Central memory CD4-positive, alpha-beta T cell (primary cell): ENCODE data around the gene CAPZB.

ENCODE experiments used
- DNase-seq: peaks from one replicate; pipeline ENCODE4 v3.0.0; 2022

CAPZB gene

DNA sequence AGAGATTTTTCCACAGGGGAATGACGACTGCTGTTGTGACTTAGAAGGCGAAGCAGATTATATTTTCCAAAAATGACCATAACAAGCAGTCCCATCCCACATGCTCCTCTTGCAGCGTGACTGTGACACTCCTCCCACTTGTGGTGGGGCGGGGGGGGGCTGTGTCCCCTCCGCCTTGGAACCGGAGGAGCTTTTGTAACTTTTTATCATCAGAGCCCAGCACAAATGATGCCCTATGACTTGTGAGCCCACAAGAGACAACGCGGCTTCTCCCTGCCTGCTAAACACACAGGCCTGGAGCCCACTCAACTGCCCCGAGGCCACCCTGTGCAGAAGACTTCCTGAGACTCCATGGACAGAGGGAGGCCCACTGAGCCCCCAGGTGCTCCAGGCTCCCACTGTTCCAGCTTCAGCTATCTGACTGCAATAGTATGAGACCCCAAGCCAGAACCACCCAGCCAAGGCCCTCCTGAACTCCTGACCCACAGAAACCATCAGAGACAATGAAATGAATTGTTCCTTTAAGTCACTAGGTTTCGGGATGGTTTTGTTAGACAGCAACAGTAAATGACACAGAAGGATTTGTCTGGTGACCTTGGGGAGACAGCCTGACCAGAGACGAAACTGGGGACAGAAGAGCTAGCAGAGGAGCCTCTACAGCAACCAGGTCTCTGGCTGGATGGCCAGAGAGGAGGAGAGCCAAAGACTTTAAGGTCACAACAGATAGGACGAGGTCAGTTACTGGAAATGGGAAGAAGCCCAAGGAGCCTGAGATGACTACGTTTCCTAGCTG is 58.8 kb downstream of the CAPZB start:
- no peak for DNase-seq

GRCh38 chr1:19425646-19426239 is 59.6 kb downstream of the CAPZB start:
- no peak for DNase-seq

- no peak for DNase-seq
Measured at GRCh38 chr1:19424651-19425570, 60.4 kb downstream of the CAPZB start.

DNA sequence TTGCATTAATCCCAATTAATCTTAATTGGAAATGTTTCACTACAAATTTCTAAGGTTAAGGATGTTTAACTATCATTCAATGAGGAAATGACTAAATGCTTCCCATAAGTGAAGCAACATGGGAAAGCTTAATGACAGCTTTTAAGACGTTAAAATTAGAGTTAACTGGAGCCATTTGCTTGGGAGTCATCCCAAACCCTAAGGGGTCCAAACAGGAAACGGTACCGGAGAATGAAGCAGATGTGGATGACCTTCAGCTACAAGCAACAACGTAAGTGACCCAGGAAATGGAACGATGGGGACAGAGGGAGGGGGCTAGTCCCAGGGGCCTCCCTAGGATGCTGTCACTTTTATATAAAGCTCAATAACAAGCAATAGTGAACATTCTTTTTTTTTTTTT is 62.2 kb downstream of the CAPZB start:
- no peak for DNase-seq

- no peak for DNase-seq
Measured at GRCh38 chr1:19421365-19421764, 64.0 kb downstream of the CAPZB start.

- DNase-seq = no peak
Measured at GRCh38 chr1:19420606-19421005, 64.7 kb downstream of the CAPZB start.

GRCh38 chr1:19419691-19420090 is 65.6 kb downstream of the CAPZB start:
- no peak for DNase-seq

DNA sequence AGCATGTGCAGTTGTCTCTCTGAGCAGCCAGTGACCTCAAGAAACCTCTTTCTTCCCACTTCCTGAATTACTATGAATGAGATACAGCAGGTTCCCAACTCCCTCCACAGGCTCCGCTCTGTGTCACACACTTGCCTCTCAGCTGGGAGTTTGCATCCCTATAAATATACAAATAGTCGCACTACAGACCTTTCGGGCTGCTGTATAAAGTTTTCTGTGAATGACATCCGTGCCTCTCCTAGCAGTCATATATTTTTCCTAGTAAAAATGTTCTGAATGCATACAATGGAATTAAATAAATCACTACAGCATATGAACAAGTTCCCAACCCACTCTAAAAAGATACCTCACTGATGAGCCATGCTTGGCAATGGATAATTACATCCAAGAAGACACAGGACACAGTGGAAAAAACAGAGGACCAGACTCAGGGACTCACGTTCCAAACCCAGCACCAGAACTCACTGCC is 66.8 kb downstream of the CAPZB start:
- DNase-seq = no peak

DNA sequence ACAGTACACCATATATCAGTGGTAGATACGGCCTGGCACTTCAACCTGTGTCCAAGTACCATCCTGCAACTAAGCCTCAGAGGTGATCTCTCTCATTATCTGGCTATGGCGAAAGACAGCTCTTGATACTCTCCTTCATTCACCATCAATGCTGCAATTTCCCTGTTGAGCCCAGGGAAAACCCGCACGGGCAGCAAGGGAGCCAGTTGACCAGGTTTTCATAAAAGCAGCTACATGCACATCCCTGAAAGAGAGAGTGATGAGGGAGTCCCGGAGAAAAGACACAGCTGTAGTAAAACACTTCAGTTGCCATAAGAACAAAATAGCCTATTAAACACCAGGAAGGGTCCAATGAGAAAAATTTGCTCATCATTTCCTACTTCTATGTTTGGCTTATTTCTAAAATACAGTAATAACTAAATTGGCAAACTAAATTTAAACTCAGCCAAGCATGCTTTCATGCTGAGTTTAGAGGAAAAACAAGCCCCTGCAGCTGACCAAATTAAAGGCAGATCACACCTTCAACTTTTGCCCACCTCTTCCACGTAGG is 68.3 kb downstream of the CAPZB start:
- no peak for DNase-seq

DNA sequence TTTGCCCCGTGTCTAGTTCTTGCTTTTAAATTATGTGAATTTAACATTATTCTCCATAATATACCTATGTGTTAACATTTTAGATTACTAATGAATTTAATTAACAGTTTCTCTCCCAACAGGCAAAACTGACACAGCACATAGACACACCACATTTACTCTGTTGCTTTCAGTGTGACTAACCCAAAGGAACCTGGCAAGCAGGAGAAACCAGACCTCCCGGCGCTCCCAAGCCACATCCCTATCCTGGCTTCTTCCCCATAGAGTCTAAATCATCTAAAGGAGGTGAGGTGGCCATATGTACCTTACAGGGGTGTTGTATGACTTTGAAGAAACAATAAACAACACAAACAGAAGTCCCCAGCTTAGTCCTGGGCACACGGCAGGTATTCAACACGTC is 69.2 kb downstream of the CAPZB start:
- DNase-seq = no peak

GRCh38 chr1:19414515-19415121 is 70.7 kb downstream of the CAPZB start:
- no peak for DNase-seq

DNA sequence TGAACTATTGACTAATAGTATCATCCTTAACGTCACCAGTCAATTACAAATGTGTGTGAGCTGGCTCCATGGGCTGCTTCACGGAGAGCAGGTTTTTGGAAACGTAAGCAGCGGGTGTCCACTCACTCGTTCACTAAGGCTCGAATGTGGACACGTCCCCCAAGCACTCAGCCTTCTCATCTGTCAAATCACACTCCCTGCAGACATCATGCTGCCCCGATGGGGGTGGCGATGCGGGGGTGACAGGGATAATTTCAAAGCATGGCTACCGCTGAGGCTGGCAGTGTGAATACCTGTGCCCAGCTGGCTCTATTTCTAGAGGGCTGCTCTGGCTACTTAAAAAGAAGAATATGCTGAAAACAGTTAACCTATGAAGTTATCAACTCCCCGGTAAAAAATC is 71.3 kb downstream of the CAPZB start:
- no peak for DNase-seq

GRCh38 chr1:19412654-19413053 is 72.7 kb downstream of the CAPZB start:
- no peak for DNase-seq

DNA sequence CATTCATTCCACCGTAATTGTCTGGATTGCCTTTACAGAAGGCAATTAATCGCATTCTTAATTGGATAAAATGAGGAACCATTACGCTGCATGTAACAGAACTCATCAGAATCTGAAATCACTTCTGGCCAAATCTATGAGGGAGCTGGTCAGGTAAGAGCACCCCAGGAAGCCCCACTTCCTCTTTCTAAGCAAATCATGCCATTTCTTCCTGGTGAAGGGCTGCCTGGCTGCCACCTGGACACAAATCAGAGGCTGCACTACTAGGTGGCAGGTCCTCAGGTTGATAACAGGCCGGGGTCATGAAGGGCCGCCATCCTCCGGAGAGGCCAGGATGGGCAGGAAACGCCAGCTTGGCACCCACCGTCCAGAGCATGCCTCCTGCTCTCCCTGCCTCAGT is 73.7 kb downstream of the CAPZB start:
- DNase-seq = no peak

- no peak for DNase-seq
Measured at GRCh38 chr1:19410393-19410792, 74.9 kb downstream of the CAPZB start.

DNA sequence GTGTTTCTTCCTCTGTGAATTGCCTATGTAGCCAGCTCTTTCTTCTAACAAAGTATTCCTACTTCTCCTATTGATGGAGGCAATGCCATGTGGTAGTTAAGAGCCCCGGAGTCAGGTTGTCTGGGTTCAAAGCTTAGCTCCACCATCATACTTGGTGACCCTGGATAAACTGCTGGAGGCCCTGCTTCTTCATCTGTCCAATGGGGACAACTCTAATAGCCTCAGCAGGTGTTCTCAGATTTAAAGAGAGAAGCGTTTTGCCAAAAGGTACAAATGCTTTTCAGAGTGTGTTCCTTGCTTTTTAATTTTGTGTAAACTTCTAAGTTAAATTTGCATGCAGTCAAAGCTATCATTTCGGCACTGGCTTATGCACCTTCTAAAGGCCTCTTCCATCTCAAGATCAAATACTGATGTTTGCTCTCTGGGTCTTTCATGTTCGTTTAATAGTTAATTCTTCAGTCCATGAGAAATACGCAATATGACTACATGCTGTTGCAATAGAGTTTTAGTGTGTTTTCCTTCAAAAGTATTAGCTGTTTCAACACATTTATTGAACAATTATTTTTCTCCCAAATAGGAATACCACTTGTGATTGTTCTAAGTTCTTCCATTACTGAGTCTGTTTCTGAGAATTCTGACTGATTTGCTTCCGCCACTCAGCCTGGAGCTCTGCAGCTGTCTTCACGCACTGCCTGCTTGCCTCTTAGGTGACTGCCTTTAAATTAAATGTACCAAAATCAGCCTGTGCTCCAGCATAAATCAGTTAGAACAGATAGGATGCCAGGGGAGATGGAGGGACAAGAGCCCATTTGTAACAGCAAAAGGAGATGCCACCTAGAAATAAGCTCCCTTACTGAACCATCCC is 75.6 kb downstream of the CAPZB start:
- no peak for DNase-seq

DNA sequence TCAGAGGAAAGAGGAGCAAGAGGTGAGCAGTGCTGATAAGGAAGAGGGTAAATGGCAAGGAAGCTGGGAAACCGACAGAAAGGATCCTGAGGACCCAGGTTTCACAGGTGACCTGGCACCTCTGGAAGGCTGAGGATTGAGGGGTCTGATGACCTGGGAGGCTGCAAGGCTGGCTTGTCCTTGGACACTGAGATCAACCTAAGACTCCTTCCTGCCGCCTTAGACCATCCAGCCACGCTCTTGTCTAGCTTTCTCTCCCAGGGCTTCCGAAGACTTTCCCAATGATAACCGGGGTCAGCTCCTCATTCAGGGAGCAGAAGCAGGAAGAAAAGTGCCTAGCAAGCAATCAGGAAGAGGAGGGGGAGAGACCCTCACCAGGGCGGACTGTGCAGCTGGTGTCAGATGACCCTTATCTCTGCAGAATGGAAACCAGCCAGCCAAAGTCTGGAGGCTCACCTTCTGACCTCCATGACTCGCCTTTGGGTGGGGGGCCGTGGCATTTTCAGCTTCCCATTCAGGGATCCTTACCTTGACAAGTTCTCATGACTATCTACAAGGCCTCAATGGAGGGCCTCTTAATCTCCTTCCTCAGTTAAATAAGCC is 77.7 kb downstream of the CAPZB start:
- no peak for DNase-seq

GRCh38 chr1:19406680-19407079 is 78.7 kb downstream of the CAPZB start:
- no peak for DNase-seq

GRCh38 chr1:19405761-19406487 is 79.4 kb downstream of the CAPZB start:
- no peak for DNase-seq

DNA sequence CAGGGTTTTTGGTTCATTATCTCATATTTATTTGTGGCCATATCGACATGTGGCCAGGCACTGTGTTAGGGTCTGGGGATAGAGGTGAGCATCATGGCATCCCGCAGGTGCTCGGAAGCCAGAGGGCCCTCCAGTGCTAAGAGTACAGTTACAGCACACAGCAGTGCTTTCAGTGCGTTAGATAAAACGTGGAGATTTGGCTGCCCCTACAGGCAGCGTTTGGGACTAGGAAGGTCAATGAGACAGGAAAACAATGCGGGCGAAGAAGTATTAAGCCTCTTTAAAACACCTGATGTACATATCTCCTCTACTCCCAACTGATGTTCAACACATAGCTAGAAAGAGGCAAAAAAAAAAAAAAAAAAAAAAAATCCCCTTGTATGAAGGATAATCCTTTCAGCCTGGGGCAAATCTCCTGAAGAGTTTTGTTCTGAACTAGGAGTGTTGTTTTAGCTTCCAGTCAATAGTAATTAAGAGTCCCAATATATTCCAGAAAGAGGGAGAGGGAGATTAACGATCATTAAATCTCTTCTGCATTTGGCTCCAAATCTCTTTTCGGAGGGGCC is 80.1 kb downstream of the CAPZB start:
- DNase-seq = no peak
